Right kidney (tissue), 1 donor: ENCODE measurements around the gene GRAMD1B.
"Not testable (repeated sequence)": the region's sequence is repeated elsewhere in the genome, so short reads cannot be mapped to it uniquely, and the experiment has no call there.

Experiments
- DNase-seq: peaks from one replicate; pipeline ENCODE4 v3.0.0-alpha.2; 2016

Gene GRAMD1B

DNA sequence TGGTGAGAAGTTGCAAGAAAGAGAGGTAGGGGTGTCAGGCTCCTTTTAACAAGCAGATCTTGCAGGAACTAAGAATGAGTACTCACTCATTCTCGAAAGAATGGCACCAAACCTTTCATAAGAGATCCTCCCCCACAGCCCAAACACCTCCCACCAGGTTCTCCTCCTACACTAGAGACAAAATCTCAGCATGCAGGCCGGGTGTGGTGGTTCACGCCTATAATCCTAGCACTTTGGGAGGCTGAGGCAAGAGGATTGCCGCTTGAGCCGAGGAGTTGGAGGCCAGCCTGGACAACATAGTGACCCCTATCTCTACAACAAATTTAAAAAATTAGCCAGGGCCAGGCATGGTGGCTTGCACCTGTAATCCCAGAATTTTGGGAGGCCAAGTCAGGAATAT lies 11.1 kb downstream of the GRAMD1B start:
- no peak for DNase-seq

DNA sequence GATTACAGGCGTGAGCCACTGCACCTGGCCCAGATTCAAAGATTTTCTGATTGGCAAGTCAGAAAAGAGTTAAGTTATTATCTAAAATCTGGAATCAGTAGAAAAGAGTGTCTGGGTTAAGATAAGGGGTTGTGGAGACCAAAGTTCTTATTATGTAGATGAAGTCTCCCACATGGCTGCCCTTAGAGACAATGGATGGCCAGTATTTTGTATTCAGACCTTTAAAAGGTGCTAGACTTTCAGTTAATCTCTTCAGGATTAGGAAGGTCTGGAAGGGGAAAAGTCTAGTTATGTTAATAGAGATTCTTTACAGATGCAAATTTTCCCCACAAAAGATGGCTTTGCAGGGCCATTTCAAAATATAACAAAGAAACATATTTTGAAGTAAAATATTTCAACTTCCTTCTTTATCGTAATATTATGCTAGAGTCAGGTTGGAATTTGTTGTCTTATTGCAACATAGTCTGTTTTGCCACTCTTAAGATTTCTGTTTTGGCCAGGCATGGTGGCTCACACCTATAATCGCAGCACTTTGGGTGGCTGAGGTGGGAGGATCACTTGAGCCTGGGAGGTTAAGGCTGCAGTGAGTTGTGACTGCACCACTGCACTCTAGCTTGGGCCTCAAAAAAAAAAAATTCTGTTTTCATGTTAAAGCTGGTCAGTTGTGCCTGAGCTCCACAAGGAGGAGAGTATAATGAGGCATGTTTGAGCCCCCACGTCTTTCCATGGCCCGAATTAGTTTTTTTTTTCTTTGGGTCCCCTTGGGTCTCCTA lies 14.0 kb downstream of the GRAMD1B start:
- DNase-seq, result no peak

DNA sequence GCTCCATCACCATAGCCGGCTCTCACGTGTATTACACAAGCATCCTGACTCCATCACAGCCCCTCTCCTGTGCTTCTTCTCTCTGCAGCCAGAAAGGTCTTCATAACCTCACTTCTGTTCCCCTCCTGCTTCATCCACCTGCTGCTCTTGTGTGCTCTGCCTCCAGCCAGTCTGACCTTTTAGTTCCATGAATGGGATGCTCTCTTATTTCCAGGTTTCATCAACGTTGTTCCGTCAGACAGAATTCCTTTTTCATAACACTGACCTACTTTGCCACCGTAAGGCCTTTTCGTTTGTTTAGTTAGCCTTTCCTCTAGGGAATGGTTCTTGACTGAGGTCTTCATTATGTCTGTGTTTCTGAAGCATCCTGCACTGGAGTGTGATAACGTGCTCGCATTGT lies 18.8 kb downstream of the GRAMD1B start:
- DNase-seq, result no peak

DNA sequence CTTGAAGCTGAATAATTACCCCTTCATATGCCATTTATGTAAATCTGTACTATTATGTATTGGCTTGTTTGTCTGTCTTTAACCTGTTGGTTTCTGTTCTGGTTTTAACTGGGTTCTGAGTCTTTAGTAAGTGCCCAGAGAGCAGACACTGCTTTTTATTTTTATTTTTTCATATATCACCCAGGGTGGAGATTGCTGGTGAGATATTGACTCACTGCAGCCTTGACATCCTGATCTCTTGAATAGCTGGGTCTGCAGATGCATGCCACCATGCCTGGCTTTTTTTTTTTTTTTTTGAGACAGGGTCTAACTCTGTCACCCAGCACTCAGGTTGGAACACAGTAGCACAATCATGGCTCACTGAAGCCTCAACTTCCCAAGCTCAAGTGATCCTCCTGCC lies 19.4 kb downstream of the GRAMD1B start:
- DNase-seq, result no peak

DNA sequence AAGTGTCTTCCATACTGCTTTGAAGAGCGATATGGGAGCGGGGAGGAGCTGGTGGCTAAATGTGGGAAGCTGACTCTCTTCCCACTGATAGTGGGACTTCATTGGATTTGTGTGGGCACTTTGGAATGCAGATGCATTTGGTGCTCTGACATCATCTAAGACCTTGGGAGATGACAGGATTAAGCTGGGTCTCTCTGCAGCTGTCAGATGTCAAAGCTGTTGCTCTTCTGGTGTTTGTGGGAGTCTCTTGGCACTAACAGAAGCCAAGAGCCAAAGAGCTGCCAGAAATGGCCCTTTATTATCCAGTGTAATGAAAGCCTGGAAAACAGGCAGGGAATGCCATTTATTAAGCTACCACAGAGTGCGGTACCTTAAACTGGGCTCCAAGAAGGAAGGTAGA lies 20.6 kb downstream of the GRAMD1B start:
- DNase-seq, result no peak

DNA sequence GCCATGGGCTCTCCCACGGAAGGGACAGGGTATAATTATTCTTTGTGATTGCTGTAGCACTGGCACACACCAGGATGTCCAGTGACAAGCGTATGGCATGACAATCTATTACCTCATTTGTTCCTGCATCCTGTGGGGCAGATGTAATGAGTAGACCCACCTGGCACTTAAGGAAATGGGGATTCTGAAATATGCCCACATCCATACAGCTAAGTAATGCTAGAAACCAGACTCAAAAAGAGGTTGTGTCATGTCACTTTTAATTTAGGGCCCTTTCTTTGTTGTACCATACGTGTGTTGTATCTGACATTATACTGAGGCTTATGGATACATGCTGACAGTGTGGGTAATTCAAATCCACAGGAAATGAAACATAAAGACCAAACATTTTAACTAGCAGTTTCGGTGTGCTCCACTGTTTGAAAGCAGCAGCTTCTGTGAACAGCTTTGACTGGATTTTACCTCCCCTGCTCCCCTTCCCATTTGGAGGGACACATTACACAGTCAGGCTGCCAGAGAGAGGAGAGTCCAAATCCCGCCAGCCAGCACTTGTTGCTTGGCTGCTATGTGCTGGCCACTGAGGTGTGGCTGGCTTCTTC lies 21.2 kb downstream of the GRAMD1B start:
- no peak for DNase-seq

DNA sequence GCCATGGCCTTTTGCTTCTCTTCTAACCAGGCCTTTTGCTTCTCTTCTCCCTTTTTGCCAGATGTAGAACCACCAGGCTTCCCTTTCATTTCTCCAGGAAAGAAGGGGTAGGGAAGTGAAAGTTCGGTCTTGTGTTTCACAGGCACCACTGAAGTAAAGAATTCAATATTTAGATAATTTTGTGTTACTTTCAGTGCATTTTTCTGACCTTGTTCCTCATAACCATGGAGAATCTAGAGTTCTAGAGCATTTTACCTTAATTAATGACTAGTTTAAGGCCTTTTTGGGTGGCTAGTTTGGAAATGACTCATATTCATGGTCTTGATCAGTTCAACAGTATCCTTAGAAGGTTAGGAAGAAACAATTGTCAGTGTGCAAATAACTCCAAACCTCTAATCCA lies 22.7 kb downstream of the GRAMD1B start:
- DNase-seq, result no peak

DNA sequence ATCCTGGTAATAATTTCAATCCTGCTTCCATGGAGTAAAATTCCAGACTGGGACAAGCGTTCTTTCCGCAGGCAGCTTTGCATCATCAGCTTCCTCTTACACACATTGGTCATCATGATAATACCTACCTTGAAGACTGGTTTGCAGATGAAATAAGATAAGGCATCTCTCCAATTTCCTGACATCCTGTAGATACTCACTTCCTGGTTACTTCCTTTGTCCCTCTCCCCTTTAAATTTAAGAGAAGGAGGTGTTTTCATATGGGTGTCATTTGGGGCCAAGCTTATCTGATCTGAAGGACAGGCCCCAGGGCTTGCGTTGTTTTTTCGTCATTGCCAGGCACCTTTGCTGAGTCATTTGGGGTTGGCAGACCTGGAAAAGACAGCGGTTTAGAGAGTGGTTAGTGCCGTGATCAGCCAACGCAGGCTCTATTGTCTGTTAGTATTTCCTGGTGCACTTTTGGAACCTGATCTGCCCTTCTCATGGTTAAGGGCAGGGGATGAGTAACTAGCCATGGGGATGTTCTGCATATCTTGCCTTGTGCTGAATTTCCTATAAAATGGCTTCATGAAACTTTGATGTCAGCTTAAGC lies 24.1 kb downstream of the GRAMD1B start:
- DNase-seq, result no peak

DNA sequence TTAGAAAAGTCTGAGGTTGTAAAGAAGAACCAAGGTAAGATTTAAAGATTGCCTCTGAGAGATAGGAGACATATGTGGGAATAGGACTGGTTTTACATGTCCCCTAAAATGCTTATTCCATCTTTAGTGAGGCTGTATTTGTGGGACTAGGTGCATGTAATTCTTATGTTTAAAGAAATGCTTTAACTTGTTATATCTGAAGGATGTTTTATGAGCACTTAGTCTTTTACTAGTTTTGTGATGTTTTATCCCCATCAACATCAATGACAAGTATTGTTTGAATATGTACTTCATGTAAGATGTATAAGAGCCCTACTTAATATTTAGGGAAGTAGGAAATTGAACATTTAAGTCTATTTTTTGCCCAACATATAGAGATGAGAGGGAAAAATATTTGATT lies 24.7 kb downstream of the GRAMD1B start:
- no peak for DNase-seq

DNA sequence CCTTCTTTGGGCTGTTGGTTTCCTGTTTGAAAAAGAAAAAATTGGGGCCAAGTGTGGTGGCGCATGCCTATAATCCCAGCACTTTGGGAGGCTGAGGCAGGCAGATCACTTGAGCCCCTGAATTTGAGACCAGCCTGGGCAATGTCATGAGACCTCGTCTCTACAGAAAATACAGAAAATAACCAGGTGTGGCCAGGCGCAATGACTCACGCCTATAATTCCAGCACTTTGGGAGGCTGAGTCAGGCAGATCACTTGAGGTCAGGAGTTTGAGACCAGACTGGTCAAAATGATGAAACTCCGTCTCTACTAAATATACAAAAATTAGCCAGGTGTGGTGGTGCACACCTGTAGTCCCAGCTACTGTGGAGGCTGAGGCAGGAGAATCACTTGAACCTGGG lies 26.4 kb downstream of the GRAMD1B start:
- DNase-seq, result not testable (repeated sequence)

DNA sequence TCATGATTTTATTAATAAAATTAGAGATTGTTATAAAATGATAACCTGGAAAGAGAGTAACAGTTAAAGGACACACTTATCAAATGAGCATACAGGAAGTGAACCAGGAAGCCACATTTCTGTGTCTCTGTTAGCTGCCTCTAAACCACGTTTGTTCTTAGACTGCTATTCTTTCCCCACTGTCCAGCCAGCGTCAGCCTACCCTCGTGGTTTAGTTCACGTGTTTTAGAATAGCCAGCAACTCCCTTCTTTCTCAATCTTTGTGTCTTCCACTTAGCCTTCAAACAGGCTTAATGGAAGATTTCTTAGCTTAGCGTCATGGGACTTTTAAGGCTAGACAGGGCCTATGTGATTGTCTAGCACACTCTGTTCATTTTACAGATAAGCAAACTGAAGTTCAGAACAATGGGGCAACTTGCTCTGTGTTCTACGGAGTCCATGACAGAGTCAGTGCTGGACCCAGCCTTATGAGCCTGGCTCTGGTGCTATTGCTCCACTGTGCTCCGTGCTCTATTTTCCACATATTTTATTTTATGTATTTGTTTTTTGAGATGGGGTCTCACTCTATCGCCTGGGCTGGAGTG lies 27.2 kb downstream of the GRAMD1B start:
- DNase-seq, result no peak

DNA sequence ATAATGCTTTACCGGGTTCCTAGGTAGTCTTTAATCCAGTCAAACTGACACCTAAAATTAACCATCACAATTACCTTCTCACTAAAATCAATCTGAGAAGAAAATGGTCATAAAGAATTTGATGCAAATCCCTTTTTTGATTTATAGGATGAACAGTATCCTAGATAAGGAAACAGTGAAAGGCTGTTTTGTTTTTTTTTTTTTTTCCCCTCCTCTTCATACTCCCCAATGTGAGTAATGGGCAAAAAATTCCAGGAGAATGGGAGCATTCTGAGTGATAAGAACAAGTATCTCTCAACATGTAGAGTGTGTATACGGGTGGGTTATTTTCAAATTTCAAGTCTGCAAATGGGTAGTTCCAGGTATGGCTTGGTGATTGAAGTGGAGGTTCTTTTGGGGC lies 28.4 kb downstream of the GRAMD1B start:
- DNase-seq, result no peak

DNA sequence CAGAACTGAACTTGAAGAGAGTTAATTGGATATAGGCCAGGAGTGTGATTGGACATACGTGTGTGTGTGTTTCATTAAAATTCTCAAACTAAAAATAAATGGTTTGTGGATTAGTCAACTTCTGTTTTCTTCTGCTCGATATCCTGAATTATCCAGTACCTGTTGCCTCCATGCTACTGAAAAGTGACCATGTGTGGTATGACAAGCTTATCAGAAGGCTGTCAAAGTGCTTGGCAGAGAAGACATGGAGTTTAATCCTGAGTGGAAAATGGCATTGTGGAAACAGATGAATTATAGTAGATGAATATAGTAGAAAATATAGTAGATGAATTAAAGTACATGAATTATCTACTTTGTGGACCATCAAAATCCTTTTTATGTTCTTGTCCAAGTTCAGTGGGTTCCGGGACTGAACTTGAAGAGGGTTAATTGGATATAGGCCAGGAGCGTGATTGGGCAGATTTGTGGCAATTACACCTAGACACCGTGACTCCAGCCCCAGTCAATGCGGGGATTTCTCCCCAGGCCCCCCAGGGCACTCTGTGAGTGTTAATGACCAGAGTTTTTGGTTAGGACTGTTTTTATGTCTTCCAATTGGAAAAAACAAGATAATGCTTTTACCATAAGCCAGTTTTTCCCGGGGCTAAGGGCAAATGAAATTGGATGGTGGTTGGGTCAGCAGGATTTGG lies 30.1 kb downstream of the GRAMD1B start:
- DNase-seq, result no peak

DNA sequence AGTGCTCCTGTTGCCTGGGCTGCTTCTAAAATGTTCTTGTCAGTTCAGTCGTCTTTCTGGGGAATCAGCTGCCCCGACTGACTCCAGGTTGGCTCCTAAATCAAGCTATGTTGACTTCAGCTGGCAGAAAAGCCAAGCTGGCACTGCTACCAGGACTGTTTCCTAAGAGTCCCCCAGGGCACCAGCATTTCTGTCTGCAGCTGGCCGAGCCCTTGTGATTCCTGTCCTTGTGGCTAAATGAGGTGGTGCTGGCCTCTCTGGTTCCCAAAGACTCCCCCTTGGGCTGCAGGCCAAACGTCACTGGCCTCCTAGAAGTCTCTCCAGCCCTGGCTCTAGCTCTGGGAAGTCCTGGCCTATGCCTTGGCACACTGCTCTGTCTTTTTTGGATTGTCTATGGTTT lies 31.1 kb downstream of the GRAMD1B start:
- DNase-seq, result no peak

DNA sequence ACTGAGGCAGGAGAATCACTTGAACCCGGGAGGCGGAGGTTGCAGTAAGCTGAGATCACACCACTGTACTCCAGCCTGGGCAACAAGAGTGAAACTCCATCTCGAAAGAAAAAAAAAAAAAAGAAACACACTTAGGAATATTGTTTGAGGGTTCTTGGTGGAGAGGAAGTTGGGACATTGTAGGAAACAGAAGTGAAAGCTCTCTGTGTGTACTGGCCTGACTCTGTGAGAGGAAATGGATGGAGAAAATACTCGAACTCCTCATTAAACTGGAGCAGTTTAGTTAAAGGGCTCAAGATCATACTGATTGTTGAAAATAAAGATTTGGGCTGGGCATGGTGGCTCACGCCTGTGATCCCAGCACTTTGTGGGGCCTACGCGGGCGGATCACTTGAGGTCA lies 35.6 kb downstream of the GRAMD1B start:
- DNase-seq, result not testable (repeated sequence)

DNA sequence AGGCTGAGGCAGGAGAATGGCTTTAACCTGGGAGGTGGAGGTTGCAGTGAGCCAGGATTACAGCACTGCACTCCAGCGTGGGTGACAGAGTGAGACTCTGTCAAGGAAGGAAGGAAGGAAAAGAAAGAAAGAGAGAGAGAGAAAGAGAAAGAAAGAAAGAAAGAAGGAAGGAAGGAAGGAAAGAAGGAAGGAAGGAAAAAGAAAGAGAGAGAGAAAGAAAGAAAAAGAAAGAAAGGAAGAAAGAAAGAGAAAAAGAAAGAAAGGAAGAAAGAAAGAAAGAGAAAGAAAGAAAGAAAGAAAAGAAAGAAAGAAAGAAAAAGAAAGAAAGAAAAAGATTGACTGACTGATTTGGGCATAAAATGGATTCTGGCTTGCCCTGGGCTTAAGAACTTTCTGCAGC lies 36.1 kb downstream of the GRAMD1B start:
- not testable (repeated sequence) for DNase-seq

DNA sequence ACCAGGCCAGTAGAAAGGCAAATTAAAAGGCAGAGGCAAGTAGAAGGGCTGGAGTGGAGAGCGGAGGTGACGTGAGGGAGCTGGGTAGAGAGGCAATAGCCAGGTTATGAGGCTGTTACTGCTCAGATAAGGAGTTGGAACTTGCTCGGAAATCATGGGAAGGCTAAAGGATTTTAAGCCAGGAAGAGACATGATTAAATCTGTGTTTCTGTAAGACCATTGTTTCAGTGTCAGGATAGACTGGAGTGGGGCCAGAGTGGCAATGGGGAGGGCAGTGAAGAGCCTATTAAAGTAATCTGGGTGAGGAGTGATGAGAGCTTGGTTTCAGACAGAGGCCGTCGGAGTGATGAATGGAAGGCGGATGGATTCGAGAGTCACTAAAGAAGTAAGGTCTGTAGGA lies 39.0 kb downstream of the GRAMD1B start:
- DNase-seq, result no peak

DNA sequence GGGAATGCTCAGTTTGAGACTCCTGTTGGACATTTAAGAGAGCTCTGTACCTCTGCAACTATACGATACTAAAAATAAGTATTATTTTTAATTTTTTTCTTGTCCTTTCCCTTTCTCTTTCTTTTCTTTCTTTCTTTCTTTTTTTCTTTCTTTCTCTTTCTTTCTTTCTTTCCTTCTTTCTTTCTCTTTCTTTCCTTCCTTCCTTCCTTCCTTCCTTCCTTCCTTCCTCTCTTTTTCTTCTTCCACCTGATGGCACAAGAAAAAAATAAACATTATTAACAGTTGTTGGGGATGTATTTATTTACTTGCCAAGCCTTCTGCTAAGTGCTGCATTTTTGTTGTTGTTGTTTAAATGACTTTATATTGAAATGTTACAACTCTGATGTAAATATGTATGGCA lies 39.5 kb downstream of the GRAMD1B start:
- no peak for DNase-seq

DNA sequence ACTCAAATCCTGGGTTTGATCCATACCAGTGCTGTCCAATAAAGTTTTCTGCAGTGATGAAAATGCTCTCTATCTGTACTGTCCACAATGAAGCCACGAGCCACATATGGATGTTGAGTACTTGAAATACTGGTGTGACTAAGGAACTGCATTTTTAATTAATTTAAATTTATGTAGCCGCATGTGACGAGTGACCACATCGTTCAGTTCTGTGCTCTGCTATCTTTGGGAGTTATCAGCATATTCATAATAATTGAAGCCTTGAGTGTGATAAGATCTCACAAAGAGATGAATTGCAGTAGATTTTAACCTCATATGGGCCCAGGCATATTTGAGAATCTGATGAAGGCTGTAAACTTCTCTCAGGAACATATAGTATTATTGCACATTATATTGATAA lies 40.8 kb downstream of the GRAMD1B start:
- DNase-seq, result no peak

DNA sequence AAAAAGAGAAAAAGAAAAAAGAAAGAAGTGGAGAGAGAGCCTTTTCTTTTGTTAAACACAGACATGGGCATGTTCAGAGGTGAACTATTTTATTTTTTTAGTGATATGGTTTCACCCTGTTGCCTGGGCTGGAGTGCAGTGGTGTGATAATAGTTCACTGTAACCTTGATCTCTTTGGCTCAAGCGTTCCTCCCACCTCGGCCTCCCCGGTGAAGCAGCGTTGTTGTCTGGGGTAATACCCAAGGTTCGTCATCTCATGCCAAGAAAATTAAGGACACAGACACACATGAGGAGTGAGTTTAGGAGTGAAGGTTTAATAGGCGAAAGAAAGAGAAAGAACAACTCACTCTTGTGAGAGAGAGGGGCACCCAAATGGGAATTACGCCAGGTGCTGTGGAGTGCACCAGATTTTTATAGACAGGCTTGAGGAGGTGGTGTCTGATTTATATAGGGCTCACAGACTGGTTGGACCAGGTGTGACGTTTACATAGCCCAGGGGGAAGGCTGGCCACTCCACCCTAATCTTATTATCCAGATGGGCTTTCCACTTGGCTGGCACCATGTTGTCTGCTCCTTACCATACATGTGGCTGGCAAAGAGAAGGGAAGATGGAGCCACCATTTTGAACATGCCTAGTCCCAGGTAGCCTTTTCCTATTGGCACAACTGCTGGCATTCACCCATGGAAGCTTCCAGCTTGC lies 42.3 kb downstream of the GRAMD1B start:
- no peak for DNase-seq

DNA sequence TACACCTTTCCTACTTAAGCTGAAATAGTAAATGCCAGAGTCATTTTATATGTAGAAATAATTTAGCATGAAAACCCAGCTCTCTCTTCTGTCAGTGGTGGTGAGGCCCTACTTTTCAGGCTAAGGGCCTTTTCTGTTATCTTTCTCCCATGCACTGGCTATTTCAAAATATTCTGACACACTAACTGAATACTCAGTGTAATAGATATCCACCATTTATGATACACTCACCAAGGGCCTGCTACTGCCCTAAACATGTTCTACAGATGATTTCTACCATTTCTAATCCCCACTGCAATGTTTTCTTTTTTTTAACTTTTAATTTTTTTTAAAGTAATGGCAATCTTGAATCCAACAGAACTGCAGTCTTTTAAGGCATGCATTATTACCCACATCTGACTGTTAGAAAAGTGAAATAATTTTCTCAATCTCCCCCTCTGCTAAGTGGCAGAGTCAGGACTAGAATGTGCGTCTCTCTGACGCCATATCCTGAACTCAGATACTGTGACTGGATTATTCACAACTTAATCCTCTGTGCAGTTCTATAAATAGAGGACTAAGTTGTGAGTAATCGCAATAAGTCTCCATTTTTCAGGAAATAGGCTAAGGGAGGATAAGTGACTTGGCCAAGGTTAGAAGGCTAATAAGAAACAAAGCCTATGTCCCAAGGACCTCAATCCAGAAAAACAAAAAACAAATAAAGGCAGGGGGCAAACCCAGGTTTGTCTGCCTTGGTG lies 44.0 kb downstream of the GRAMD1B start:
- DNase-seq, result no peak

DNA sequence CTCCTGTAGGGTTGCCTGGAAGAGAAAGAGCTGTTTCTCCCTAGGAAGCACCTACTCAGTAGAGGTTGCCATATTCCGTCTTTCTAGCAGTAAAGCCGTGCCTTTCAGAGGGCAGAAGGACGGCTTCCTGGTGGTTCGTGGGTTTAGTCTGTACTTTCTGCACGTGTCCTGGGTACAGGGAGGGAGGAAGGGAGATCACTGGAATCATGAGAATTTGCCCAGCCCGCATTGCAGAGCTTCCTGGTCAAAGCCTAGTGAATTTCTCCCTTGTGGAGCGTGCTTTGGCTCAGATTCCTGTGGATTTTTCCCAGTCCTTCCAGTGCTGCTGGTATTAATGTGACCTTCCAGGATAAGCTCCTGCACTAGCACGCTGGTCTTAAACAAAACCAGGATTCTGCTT lies 44.9 kb downstream of the GRAMD1B start:
- DNase-seq, result no peak
